Stimulated activated CD4-positive, alpha-beta T cell treated with anti-CD3 and anti-CD28 coated beads, Interleukin-15, amount 100 ng/mL, for 24 hours (primary cell): ENCODE data around the gene ACOT9.
A peak's percentile ranks its signal among the peaks of the same experiment; 100 is the strongest.
"Not testable (repeated sequence)": the region's sequence is repeated elsewhere in the genome, so short reads cannot be mapped to it uniquely, and the experiment has no call there.

ENCODE experiments used
- DNase-seq: peaks from one replicate; pipeline ENCODE4 v3.0.0-alpha.2; 2020

ACOT9 gene

GRCh38 chrX:23742697-23743622, at the start of gene ACOT9:
Gene ACOT9 (minus strand): TSS chrX:23743276. CDS start chrX:23743144, 132 bp downstream.
- DNase-seq, result peak; percentile 83

- no peak for DNase-seq
These were observed 47.0 kb upstream of the ACOT9 start for GRCh38 chrX:23790155-23790497.

GRCh38 chrX:23789386-23790154, 46.5 kb upstream of the ACOT9 start:
- DNase-seq, result no peak

GRCh38 chrX:23788946-23789345, 45.9 kb upstream of the ACOT9 start:
- DNase-seq, result no peak

GRCh38 chrX:23788521-23788920, 45.4 kb upstream of the ACOT9 start:
- DNase-seq, result no peak

GRCh38 chrX:23787745-23788118, 44.7 kb upstream of the ACOT9 start:
- DNase-seq, result no peak

- DNase-seq, result no peak
These were observed 43.3 kb upstream of the ACOT9 start for GRCh38 chrX:23786268-23786815.

GRCh38 chrX:23785580-23785979, 42.5 kb upstream of the ACOT9 start:
- DNase-seq, result no peak

GRCh38 chrX:23784470-23785331, 41.6 kb upstream of the ACOT9 start:
- no peak for DNase-seq

- peak; percentile 19 for DNase-seq
These were observed 40.8 kb upstream of the ACOT9 start for GRCh38 chrX:23783589-23784469.

GRCh38 chrX:23782863-23783588, 40.0 kb upstream of the ACOT9 start, which contains the start of gene SAT1:
Gene SAT1 (plus strand): TSS chrX:23783173. CDS start chrX:23783352, 179 bp downstream.
- DNase-seq, result peak; percentile 94

GRCh38 chrX:23782455-23782854, 39.4 kb upstream of the ACOT9 start:
- no peak for DNase-seq

- DNase-seq, result no peak
These were observed 35.9 kb upstream of the ACOT9 start for GRCh38 chrX:23779025-23779424.

- DNase-seq, result no peak
These were observed 33.3 kb upstream of the ACOT9 start for GRCh38 chrX:23776363-23776762.

- peak; percentile 23 for DNase-seq
These were observed 30.6 kb upstream of the ACOT9 start for GRCh38 chrX:23773601-23774175.

GRCh38 chrX:23771086-23771485, 28.0 kb upstream of the ACOT9 start:
- not testable (repeated sequence) for DNase-seq

GRCh38 chrX:23770142-23770541, 27.1 kb upstream of the ACOT9 start:
- DNase-seq, result no peak

- DNase-seq, result no peak
These were observed 23.8 kb upstream of the ACOT9 start for GRCh38 chrX:23766650-23767551.

GRCh38 chrX:23765868-23766267, 22.8 kb upstream of the ACOT9 start:
- no peak for DNase-seq
